Measurements from ENCODE around the gene NT5C3B.

Gene NT5C3B

GRCh38 chr17:41811549-41812380 lies 24.3 kb downstream of the NT5C3B start, which contains the start of gene P3H4:
P3H4 (minus strand) TSS chr17:41811949; CDS start chr17:41811915, 34 bp downstream.
- in situ Hi-C loops (cut with MboI; ENCODE audit: low sequenced_read_pairs): no loop called here

- in situ Hi-C loops (cut with MboI; ENCODE audit: low sequenced_read_pairs): no loop called here
Measured at GRCh38 chr17:41810659-41811548, 25.1 kb downstream of the NT5C3B start.

- in situ Hi-C loops (cut with MboI; ENCODE audit: low sequenced_read_pairs): no loop called here
Measured at GRCh38 chr17:41806685-41807445, 29.2 kb downstream of the NT5C3B start.

GRCh38 chr17:41803049-41804020 lies 32.7 kb downstream of the NT5C3B start:
- in situ Hi-C loops (cut with MboI; ENCODE audit: low sequenced_read_pairs): no loop called here

- in situ Hi-C loops (cut with MboI; ENCODE audit: low sequenced_read_pairs): no loop called here
Measured at GRCh38 chr17:41801374-41802271, 34.4 kb downstream of the NT5C3B start.

- in situ Hi-C loops (cut with MboI; ENCODE audit: low sequenced_read_pairs): no loop called here
Measured at GRCh38 chr17:41800601-41801373, 35.2 kb downstream of the NT5C3B start.

DNA sequence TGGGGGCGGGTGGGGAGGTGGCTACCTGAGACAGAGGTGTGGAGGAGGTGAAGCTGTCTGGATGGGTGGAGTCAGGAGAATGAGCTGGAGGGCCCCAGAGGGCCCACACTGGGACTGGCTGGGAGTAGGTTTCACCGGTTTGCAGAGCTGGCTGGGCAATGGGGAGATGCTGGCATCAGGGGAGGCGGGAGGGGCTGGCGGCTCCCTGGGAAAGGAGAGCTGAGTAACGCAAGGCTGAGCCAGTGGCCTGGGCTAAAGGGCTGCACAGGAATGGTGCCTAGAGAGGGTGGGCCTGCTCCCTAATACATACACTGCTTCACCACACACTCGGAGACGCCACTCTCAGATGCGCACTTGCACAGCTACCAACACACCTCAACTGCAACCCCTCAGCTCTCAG lies 36.7 kb downstream of the NT5C3B start:
- in situ Hi-C loops (cut with MboI; ENCODE audit: low sequenced_read_pairs): loop anchor here (5.0 kb wide), 1 partner anchor 62 kb away; no protein-coding TSS in a partner anchor

- in situ Hi-C loops (cut with MboI; ENCODE audit: low sequenced_read_pairs): loop anchor here (5.0 kb wide), 1 partner anchor 60 kb away; no protein-coding TSS in a partner anchor
Measured at GRCh38 chr17:41797377-41797776, 38.7 kb downstream of the NT5C3B start.

GRCh38 chr17:41796121-41796895 lies 39.7 kb downstream of the NT5C3B start:
- in situ Hi-C loops (cut with MboI; ENCODE audit: low sequenced_read_pairs): loop anchor here (5.0 kb wide), 1 partner anchor 59 kb away; no protein-coding TSS in a partner anchor

- in situ Hi-C loops (cut with MboI; ENCODE audit: low sequenced_read_pairs): no loop called here
Measured at GRCh38 chr17:41794540-41794975, 41.5 kb downstream of the NT5C3B start.

GRCh38 chr17:41793784-41794539 lies 42.1 kb downstream of the NT5C3B start:
- in situ Hi-C loops (cut with MboI; ENCODE audit: low sequenced_read_pairs): no loop called here

GRCh38 chr17:41792845-41793783 lies 42.9 kb downstream of the NT5C3B start:
- in situ Hi-C loops (cut with MboI; ENCODE audit: low sequenced_read_pairs): no loop called here

- in situ Hi-C loops (cut with MboI; ENCODE audit: low sequenced_read_pairs): no loop called here
Measured at GRCh38 chr17:41787021-41787418, 49.0 kb downstream of the NT5C3B start.

GRCh38 chr17:41786227-41787020 lies 49.6 kb downstream of the NT5C3B start, which contains the start of gene JUP:
JUP (minus strand) TSS chr17:41786711; CDS start chr17:41771854, 14,857 bp downstream.
- in situ Hi-C loops (cut with MboI; ENCODE audit: low sequenced_read_pairs): no loop called here

Data from HL-60/S4 (cell line).